Measurements from ENCODE around the gene ZNG1B.
"Not testable (repeated sequence)": the region's sequence is repeated elsewhere in the genome, so short reads cannot be mapped to it uniquely, and the experiment has no call there.

Gene ZNG1B

DNA sequence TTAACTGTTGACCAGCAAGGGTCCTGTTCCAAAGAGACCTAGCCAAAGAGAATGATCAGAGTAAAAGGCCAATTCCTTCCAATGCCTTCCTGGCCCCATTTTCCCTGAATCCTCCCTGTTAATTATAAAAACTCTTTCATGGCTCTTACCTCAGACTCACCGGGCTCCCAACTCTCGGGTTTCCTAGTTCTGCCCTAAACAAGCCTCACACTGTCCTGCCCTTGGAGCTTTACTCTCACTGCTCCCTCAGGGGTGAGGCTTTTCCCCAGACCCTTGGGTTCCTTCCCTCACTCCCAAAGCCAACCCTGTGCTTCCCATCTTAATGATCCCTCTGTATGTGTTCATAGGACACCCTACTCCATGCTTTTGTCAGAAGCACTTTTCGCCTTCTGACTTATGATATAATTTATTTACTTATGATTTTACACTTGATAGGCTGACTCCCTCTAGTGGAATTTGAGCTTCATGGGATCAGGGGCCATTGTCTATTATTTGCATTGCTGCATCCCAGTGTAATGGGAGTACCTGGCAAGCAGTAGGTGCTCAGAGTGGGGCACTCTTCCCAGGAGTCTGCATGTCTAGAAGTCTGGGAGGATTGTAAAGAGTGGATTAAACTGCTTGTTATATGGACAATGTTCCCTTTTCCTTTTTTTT, 29.9 kb upstream of the ZNG1B start:
- H3K4me2 ChIP-seq (ENCODE audit: low read length), result no peak overlapping the region
- no peak overlapping the region for H3K4ac ChIP-seq (ENCODE audit: low read depth, low read length)
- peak in 1 of 2 donors; percentile 5 for DNase-seq
- no peak overlapping the region for H2BK5ac ChIP-seq (ENCODE audit: low read depth, low read length, poor library complexity)
- H4K8ac ChIP-seq (ENCODE audit: low read depth, low read length), result no peak overlapping the region
- H3K36me3 ChIP-seq (ENCODE audit: control insufficient read depth in 1 of 2, insufficient read depth in 2 of 2, low read length in 2 of 2), result no peaks in the 10 kb centered on the region
- H3K27ac ChIP-seq (ENCODE audit: low read depth, low read length), result no peak overlapping the region
- H2BK12ac ChIP-seq (ENCODE audit: low read length), result no peak overlapping the region
- H3K9me3 ChIP-seq (ENCODE audit: insufficient read depth, low read depth, low read length), result no peaks in the 10 kb centered on the region
- no CpG with 5 or more reads among the region's 3 CpGs for WGBS (ENCODE audit: extremely low coverage, insufficient coverage, insufficient read length)
- H2AFZ ChIP-seq (ENCODE audit: insufficient read depth, low read length, poor library complexity), result no peak overlapping the region
- no peaks in the 10 kb centered on the region for H3K27me3 ChIP-seq (ENCODE audit: insufficient read depth, low read length)
- no peaks in the 10 kb centered on the region for H3K4me1 ChIP-seq (ENCODE audit: control insufficient read depth in 1 of 2, insufficient read depth in 2 of 2, low read length in 2 of 2)
- no peak overlapping the region for H2BK120ac ChIP-seq (ENCODE audit: insufficient read depth, low read length, poor library complexity)
- H2AK5ac ChIP-seq (ENCODE audit: low read length), result no peak overlapping the region
- no peaks in the 10 kb centered on the region for H3K79me2 ChIP-seq (ENCODE audit: control insufficient read depth, insufficient read depth, low read length, poor library complexity)
- H3K14ac ChIP-seq (ENCODE audit: low read length), result no peak overlapping the region
- no peak overlapping the region for H3K9ac ChIP-seq (ENCODE audit: low read length)
- no peak overlapping the region for H3K23ac ChIP-seq (ENCODE audit: low read length)
- H4K91ac ChIP-seq (ENCODE audit: low read depth, low read length), result no peak overlapping the region
- no peak overlapping the region for H4K12ac ChIP-seq (ENCODE audit: low read depth, low read length)
- H3K79me1 ChIP-seq (ENCODE audit: low read length), result no peaks in the 10 kb centered on the region
- H3K18ac ChIP-seq (ENCODE audit: low read length), result no peak overlapping the region
- no peak overlapping the region for H3K4me3 ChIP-seq (ENCODE audit: low read depth, low read length)

- not testable (repeated sequence) for H3K4ac ChIP-seq (ENCODE audit: low read depth, low read length); H3K9ac ChIP-seq (ENCODE audit: low read length); H4K91ac ChIP-seq (ENCODE audit: low read depth, low read length); H3K27me3 ChIP-seq (ENCODE audit: insufficient read depth, low read length); H3K23ac ChIP-seq (ENCODE audit: low read length); H3K4me2 ChIP-seq (ENCODE audit: low read length); H3K4me3 ChIP-seq (ENCODE audit: low read depth, low read length); H3K27ac ChIP-seq (ENCODE audit: low read depth, low read length); H3K4me1 ChIP-seq (ENCODE audit: control insufficient read depth in 1 of 2, insufficient read depth in 2 of 2, low read length in 2 of 2); H3K14ac ChIP-seq (ENCODE audit: low read length); H3K9me3 ChIP-seq (ENCODE audit: insufficient read depth, low read depth, low read length); H3K36me3 ChIP-seq (ENCODE audit: control insufficient read depth in 1 of 2, insufficient read depth in 2 of 2, low read length in 2 of 2); H4K12ac ChIP-seq (ENCODE audit: low read depth, low read length); H2BK120ac ChIP-seq (ENCODE audit: insufficient read depth, low read length, poor library complexity); H2AFZ ChIP-seq (ENCODE audit: insufficient read depth, low read length, poor library complexity); H4K8ac ChIP-seq (ENCODE audit: low read depth, low read length); H2BK5ac ChIP-seq (ENCODE audit: low read depth, low read length, poor library complexity); H2AK5ac ChIP-seq (ENCODE audit: low read length); H2BK12ac ChIP-seq (ENCODE audit: low read length); H3K79me1 ChIP-seq (ENCODE audit: low read length); H3K18ac ChIP-seq (ENCODE audit: low read length); H3K79me2 ChIP-seq (ENCODE audit: control insufficient read depth, insufficient read depth, low read length, poor library complexity); DNase-seq
- no CpG with 5 or more reads among the region's 3 CpGs for WGBS (ENCODE audit: extremely low coverage, insufficient coverage, insufficient read length)
Observed at GRCh38 chr2:113411725-113412352, 25.7 kb upstream of the ZNG1B start.

- not testable (repeated sequence) for H3K4me3 ChIP-seq (ENCODE audit: low read depth, low read length); H2AK5ac ChIP-seq (ENCODE audit: low read length); H2BK120ac ChIP-seq (ENCODE audit: insufficient read depth, low read length, poor library complexity); H4K8ac ChIP-seq (ENCODE audit: low read depth, low read length); H3K79me2 ChIP-seq (ENCODE audit: control insufficient read depth, insufficient read depth, low read length, poor library complexity); H3K4me1 ChIP-seq (ENCODE audit: control insufficient read depth in 1 of 2, insufficient read depth in 2 of 2, low read length in 2 of 2); H2BK12ac ChIP-seq (ENCODE audit: low read length); H4K12ac ChIP-seq (ENCODE audit: low read depth, low read length); H3K23ac ChIP-seq (ENCODE audit: low read length); H3K79me1 ChIP-seq (ENCODE audit: low read length); H3K4ac ChIP-seq (ENCODE audit: low read depth, low read length); H3K4me2 ChIP-seq (ENCODE audit: low read length); H3K27ac ChIP-seq (ENCODE audit: low read depth, low read length); H4K91ac ChIP-seq (ENCODE audit: low read depth, low read length); H3K9me3 ChIP-seq (ENCODE audit: insufficient read depth, low read depth, low read length); H2AFZ ChIP-seq (ENCODE audit: insufficient read depth, low read length, poor library complexity); H2BK5ac ChIP-seq (ENCODE audit: low read depth, low read length, poor library complexity); H3K9ac ChIP-seq (ENCODE audit: low read length); DNase-seq; H3K36me3 ChIP-seq (ENCODE audit: control insufficient read depth in 1 of 2, insufficient read depth in 2 of 2, low read length in 2 of 2); H3K27me3 ChIP-seq (ENCODE audit: insufficient read depth, low read length); H3K14ac ChIP-seq (ENCODE audit: low read length); H3K18ac ChIP-seq (ENCODE audit: low read length)
- no CpG with 5 or more reads among the region's 5 CpGs for WGBS (ENCODE audit: extremely low coverage, insufficient coverage, insufficient read length)
Observed at GRCh38 chr2:113412774-113413173, 24.7 kb upstream of the ZNG1B start.

GRCh38 chr2:113431773-113432172, 5.7 kb upstream of the ZNG1B start:
- not testable (repeated sequence) for H3K18ac ChIP-seq (ENCODE audit: low read length); H3K4me3 ChIP-seq (ENCODE audit: low read depth, low read length); H2AFZ ChIP-seq (ENCODE audit: insufficient read depth, low read length, poor library complexity); H4K91ac ChIP-seq (ENCODE audit: low read depth, low read length); H3K14ac ChIP-seq (ENCODE audit: low read length); H3K79me1 ChIP-seq (ENCODE audit: low read length); DNase-seq; H3K23ac ChIP-seq (ENCODE audit: low read length); H3K9ac ChIP-seq (ENCODE audit: low read length); H3K4me1 ChIP-seq (ENCODE audit: control insufficient read depth in 1 of 2, insufficient read depth in 2 of 2, low read length in 2 of 2); H3K79me2 ChIP-seq (ENCODE audit: control insufficient read depth, insufficient read depth, low read length, poor library complexity); H3K9me3 ChIP-seq (ENCODE audit: insufficient read depth, low read depth, low read length); H3K4ac ChIP-seq (ENCODE audit: low read depth, low read length); H2AK5ac ChIP-seq (ENCODE audit: low read length); H3K4me2 ChIP-seq (ENCODE audit: low read length); H2BK12ac ChIP-seq (ENCODE audit: low read length); H4K12ac ChIP-seq (ENCODE audit: low read depth, low read length); H2BK5ac ChIP-seq (ENCODE audit: low read depth, low read length, poor library complexity); H3K36me3 ChIP-seq (ENCODE audit: control insufficient read depth in 1 of 2, insufficient read depth in 2 of 2, low read length in 2 of 2); H3K27ac ChIP-seq (ENCODE audit: low read depth, low read length); H4K8ac ChIP-seq (ENCODE audit: low read depth, low read length); H2BK120ac ChIP-seq (ENCODE audit: insufficient read depth, low read length, poor library complexity); H3K27me3 ChIP-seq (ENCODE audit: insufficient read depth, low read length)
- no CpG with 5 or more reads among the region's 1 CpG for WGBS (ENCODE audit: extremely low coverage, insufficient coverage, insufficient read length)
